CD14-positive monocyte (primary cell): ENCODE measurements around the gene RHOC. TPM values are rescaled to one million over a fixed set of nuclear protein-coding genes. Genes with fewer than 3 reads are reported as not detected.
A peak's percentile ranks its signal among the peaks of the same experiment; 100 is the strongest.

Experiments used
- DNase-seq, 3 donors: peaks; one replicate each; pipeline ENCODE4 v3.0.0-alpha.2; 2011 to 2022
- H2AFZ ChIP-seq: 2 replicates; pipeline ENCODE4 v1.6.0; 2012; ENCODE audit warnings: mild to moderate bottlenecking, low read depth, low read length, inconsistent platforms; ENCODE audit not compliant: insufficient read depth, poor library complexity, severe bottlenecking
- H3K27ac ChIP-seq, 2 donors: 1 replicate in 1 of 2; 2 replicates in 1 of 2; pipeline ENCODE4 v1.5.1; 2012 to 2013; ENCODE audit warnings: low read length in 2 of 2, control low read depth in 1 of 2, inconsistent platforms in 1 of 2, low read depth in 1 of 2, mild to moderate bottlenecking in 1 of 2
- H3K27me3 ChIP-seq, 2 donors: one replicate each; pipeline versions ENCODE4 v1.6.0 to v1.6.1; 2011 to 2013; ENCODE audit warnings: low read length in 2 of 2; ENCODE audit not compliant: control insufficient read depth in 2 of 2, insufficient read depth in 2 of 2
- H3K36me3 ChIP-seq, 2 donors: replicated peaks in 1 of 2; 1 replicate in 1 of 2; 2 replicates in 1 of 2; pipeline versions ENCODE4 v1.5.1 to v1.6.1; 2012 to 2013; ENCODE audit warnings: low read length in 2 of 2, control low read depth in 1 of 2, inconsistent platforms in 1 of 2, mild to moderate bottlenecking in 1 of 2; ENCODE audit not compliant: insufficient read depth in 2 of 2, control insufficient read depth in 1 of 2
- H3K4me1 ChIP-seq, 2 donors: 1 replicate in 1 of 2; 2 replicates in 1 of 2; pipeline versions ENCODE4 v1.5.1 to v1.6.1; 2012 to 2013; ENCODE audit warnings: low read length in 2 of 2, control low read depth in 1 of 2, inconsistent platforms in 1 of 2, mild to moderate bottlenecking in 1 of 2, moderate library complexity in 1 of 2; ENCODE audit not compliant: insufficient read depth in 2 of 2, control insufficient read depth in 1 of 2
- H3K4me2 ChIP-seq: replicated peaks from 2 replicates; pipeline ENCODE3; 2012; ENCODE audit warnings: low read length, moderate library complexity, mild to moderate bottlenecking; ENCODE audit not compliant: poor library complexity, severe bottlenecking; ENCODE audit errors: extremely low read depth
- H3K4me3 ChIP-seq, 3 experiments: fragments of 200-600 bp in 1 of 3; sonication (generic) in 1 of 3; replicated peaks in 1 of 3; 1 replicate in 2 of 3; 2 replicates in 1 of 3; pipeline ENCODE4 v1.5.1; 2011 to 2013; ENCODE audit warnings: low read length in 3 of 3, mild to moderate bottlenecking in 3 of 3, control low read depth in 2 of 3, low read depth in 2 of 3, inconsistent platforms in 1 of 3, moderate library complexity in 1 of 3
- H3K79me2 ChIP-seq: 2 replicates; pipeline ENCODE4 v1.6.0; 2012; ENCODE audit warnings: mild to moderate bottlenecking, control low read depth, inconsistent platforms, low read length, moderate library complexity; ENCODE audit not compliant: insufficient read depth
- H3K9ac ChIP-seq: 2 replicates; pipeline ENCODE4 v1.6.0; 2017; ENCODE audit warnings: low read length, mild to moderate bottlenecking; ENCODE audit not compliant: insufficient read depth, poor library complexity, severe bottlenecking
- H3K9me3 ChIP-seq, 2 donors: replicated peaks in 1 of 2; 1 replicate in 1 of 2; 2 replicates in 1 of 2; pipeline versions ENCODE4 v1.5.1 to v1.6.1; 2012 to 2013; ENCODE audit warnings: low read length in 2 of 2, control low read depth in 1 of 2; ENCODE audit not compliant: control insufficient read depth in 1 of 2, insufficient read depth in 1 of 2
- H4K20me1 ChIP-seq: 2 replicates; pipeline ENCODE4 v1.6.0; 2012; ENCODE audit warnings: mild to moderate bottlenecking, low read length, control low read depth, moderate library complexity; ENCODE audit not compliant: insufficient read depth
- H3K27ac Mint-ChIP-seq, 7 donors: one replicate each; pipeline ENCODE4 v1.8.0; 2020; ENCODE audit warnings: mild to moderate bottlenecking in 7 of 7, mixed read lengths in 7 of 7, moderate library complexity in 6 of 7, inconsistent platforms in 2 of 7
- H3K27me3 Mint-ChIP-seq, 3 donors: one replicate each; pipeline ENCODE4 v1.8.0; 2021 to 2022; ENCODE audit warnings: low read depth in 3 of 3, mild to moderate bottlenecking in 3 of 3, mixed read lengths in 3 of 3, moderate library complexity in 3 of 3, inconsistent platforms in 1 of 3
- H3K36me3 Mint-ChIP-seq, 2 donors: one replicate each; pipeline ENCODE4 v1.8.0; 2020; ENCODE audit warnings: mixed read lengths in 2 of 2, inconsistent platforms in 1 of 2, mild to moderate bottlenecking in 1 of 2
- H3K4me1 Mint-ChIP-seq: one replicate; pipeline ENCODE4 v1.8.0; 2020; ENCODE audit warnings: mild to moderate bottlenecking, mixed read lengths
- H3K4me3 Mint-ChIP-seq, 2 donors: one replicate each; pipeline ENCODE4 v1.8.0; 2020; ENCODE audit warnings: mild to moderate bottlenecking in 2 of 2, mixed read lengths in 2 of 2, moderate library complexity in 1 of 2
- H3K9me3 Mint-ChIP-seq, 7 donors: one replicate each; pipeline ENCODE4 v1.8.0; 2020 to 2022; ENCODE audit warnings: mixed read lengths in 7 of 7, mild to moderate bottlenecking in 6 of 7, moderate library complexity in 6 of 7, inconsistent platforms in 2 of 7
- WGBS: methylation state at CpG from one replicate; pipeline ENCODE4 v1.1.5; 2013; ENCODE audit warnings: missing lambda C conversion rate; ENCODE audit not compliant: insufficient coverage; 5-methylcytosine and 5-hydroxymethylcytosine counted together
- intact Hi-C, 2 donors: fragments of 100-400 bp; cut with micrococcal nuclease; formaldehyde crosslinking; loops; one replicate each; pipeline versions ENCODE4 v1.15.0 to v1.15.1; 2023
- polyA plus RNA-seq, 3 donors: library from polyadenylated mRNA; depleted of rRNA in 1 of 3; unstranded in 2 of 3; stranded (reverse) in 1 of 3; fragments of 300-500 nt in 2 of 3; fragments of >200 nt in 1 of 3; fragmentation: Illumina TruSeq in 2 of 3; gene quantifications; 1 replicate in 2 of 3; 2 replicates in 1 of 3; pipeline ENCODE4 v1.2.3, GENCODE V29; 2012 to 2021
- TF ChIP-seq, protein P1 (sequence below): fragments of 200-600 bp; IDR thresholded peaks from one replicate; pipeline ENCODE4 v1.8.0; 2022; ENCODE audit warnings: antibody characterized with exemption, mild to moderate bottlenecking

The RHOC gene
- polyA plus RNA-seq, 3 donors = 78.9 to 119 (median 91.5) TPM

DNA sequence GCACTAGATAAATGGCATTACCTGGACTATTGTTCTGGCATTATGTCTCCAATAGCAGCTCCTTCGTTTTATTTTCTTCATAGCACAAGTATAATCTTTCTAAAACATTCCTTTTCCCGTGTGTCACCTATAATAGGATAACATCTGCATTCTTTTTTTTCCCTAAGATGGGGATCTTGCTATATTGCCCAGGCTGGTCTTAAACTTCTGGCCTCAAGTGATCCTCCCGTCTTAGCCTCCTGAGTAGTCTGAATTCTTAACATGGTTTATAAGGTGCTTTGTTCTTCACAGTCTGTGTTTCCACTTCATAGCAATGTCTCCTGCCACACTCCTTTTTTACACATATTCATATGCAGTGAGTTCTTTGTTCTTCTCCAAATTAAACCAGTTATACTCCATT, 41.1 kb downstream of the RHOC start:
- peaks cover 93% of the 10 kb centered on the region for H4K20me1 ChIP-seq
- Mint-ChIP-seq H3K4me1 (peaks cover 9% of the 10 kb centered on the region), H3K9me3 (peaks cover 0 to 2% (median 0%) of the 10 kb centered on the region in 7 donors), H3K36me3 (peaks cover 85 to 95% of the 10 kb centered on the region in 2 donors), H3K27me3 (no peaks in the 10 kb centered on the region), H3K4me3 (no peak overlapping the region), H3K27ac (peak overlapping the region in 1 of 7 donors; percentile 22)
- WGBS = no CpG with 5 or more reads among the region's 3 CpGs
- TF ChIP-seq, protein P1, sequence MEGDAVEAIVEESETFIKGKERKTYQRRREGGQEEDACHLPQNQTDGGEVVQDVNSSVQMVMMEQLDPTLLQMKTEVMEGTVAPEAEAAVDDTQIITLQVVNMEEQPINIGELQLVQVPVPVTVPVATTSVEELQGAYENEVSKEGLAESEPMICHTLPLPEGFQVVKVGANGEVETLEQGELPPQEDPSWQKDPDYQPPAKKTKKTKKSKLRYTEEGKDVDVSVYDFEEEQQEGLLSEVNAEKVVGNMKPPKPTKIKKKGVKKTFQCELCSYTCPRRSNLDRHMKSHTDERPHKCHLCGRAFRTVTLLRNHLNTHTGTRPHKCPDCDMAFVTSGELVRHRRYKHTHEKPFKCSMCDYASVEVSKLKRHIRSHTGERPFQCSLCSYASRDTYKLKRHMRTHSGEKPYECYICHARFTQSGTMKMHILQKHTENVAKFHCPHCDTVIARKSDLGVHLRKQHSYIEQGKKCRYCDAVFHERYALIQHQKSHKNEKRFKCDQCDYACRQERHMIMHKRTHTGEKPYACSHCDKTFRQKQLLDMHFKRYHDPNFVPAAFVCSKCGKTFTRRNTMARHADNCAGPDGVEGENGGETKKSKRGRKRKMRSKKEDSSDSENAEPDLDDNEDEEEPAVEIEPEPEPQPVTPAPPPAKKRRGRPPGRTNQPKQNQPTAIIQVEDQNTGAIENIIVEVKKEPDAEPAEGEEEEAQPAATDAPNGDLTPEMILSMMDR = no peak
- H3K4me1 ChIP-seq = no peaks in the 10 kb centered on the region
- no peaks in the 10 kb centered on the region for H3K27me3 ChIP-seq
- no peak overlapping the region for H2AFZ ChIP-seq
- H3K4me3 ChIP-seq = no peak overlapping the region
- H3K36me3 ChIP-seq = peaks cover 92 to 100% of the 10 kb centered on the region in 2 donors
- no peak overlapping the region for H3K9ac ChIP-seq
- intact Hi-C loops = no loop called here
- DNase-seq = no peak
- H3K4me2 ChIP-seq = no peak overlapping the region
- H3K27ac ChIP-seq = peak overlapping the region in 1 of 2 donors; percentile 8
- no peaks in the 10 kb centered on the region for H3K79me2 ChIP-seq
- no peaks in the 10 kb centered on the region for H3K9me3 ChIP-seq

DNA sequence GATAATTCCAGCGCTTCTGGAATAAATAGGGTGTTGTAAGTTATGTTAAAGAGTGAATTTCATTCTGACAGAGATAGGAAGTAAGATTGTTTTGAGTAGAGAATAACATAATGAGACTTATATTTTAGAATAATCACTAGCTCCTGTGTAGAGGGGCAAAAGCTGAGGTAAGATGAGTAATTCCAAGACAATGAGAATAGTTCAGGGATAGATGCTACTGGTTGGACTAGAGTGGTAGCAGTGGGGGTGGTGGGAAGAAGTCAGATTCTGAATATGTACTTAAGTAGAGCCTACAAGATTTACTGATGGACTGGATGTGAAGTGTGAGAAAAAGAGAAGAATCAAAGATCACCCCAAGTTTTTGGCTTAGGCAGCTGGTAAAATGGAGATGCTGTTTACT, 55.7 kb downstream of the RHOC start:
- Histone ChIP-seq H2AFZ (no peak overlapping the region), H3K9ac (no peak overlapping the region), H3K4me2 (no peak overlapping the region), H3K4me1 (no peaks in the 10 kb centered on the region), H3K79me2 (peaks cover 95% of the 10 kb centered on the region), H3K27me3 (no peaks in the 10 kb centered on the region), H3K36me3 (peaks cover 81 to 100% of the 10 kb centered on the region in 2 donors), H4K20me1 (peaks cover 98% of the 10 kb centered on the region), H3K27ac (no peak overlapping the region), H3K4me3 (no peak overlapping the region), H3K9me3 (no peaks in the 10 kb centered on the region)
- DNase-seq = no peak
- Mint-ChIP-seq H3K27me3 (no peaks in the 10 kb centered on the region), H3K4me1 (no peaks in the 10 kb centered on the region), H3K27ac (peak overlapping the region in 2 of 7 donors; percentile 70 to 78), H3K9me3 (no peaks in the 10 kb centered on the region), H3K36me3 (peaks cover 66 to 79% of the 10 kb centered on the region in 2 donors), H3K4me3 (no peak overlapping the region)
- intact Hi-C loops = no loop called here
- WGBS = no CpG with 5 or more reads among the region's 1 CpG
- TF ChIP-seq, protein P1 = no peak

Other genes with a start within 250 kb of the RHOC start
- gene WNT2B, start 198.2 kb downstream of the RHOC start, polyA plus RNA-seq = under 1 TPM in 2 of 3 donors, not detected in 1; 0.07 to 0.79 TPM
- 10 to 100 TPM in 1 of 3 donors, 1 to 10 TPM in 2; 5.4 to 10.0 (median 6.1) TPM for gene ST7L, start 88.0 kb downstream of the RHOC start, polyA plus RNA-seq
- 100 to 1,000 TPM in 2 of 3 donors, 10 to 100 TPM in 1; 93.4 to 357 (median 339) TPM for gene CAPZA1, start 87.3 kb downstream of the RHOC start, polyA plus RNA-seq
- gene MOV10, start 32.5 kb downstream of the RHOC start, polyA plus RNA-seq = 10 to 100 TPM; 12.0 to 61.2 (median 13.6) TPM
- gene PPM1J, start 8.2 kb upstream of the RHOC start, polyA plus RNA-seq = under 1 TPM; 0.28 to 0.75 (median 0.69) TPM
- gene SLC16A1, start 249.1 kb upstream of the RHOC start, polyA plus RNA-seq = 10 to 100 TPM in 2 of 3 donors, 1 to 10 TPM in 1; 2.4 to 13.1 (median 10.3) TPM